Trophoblast cell (in vitro differentiated cells and primary cell): ENCODE measurements around the gene ZGPAT.
A peak's percentile ranks its signal among the peaks of the same experiment; 100 is the strongest.
"Not testable (repeated sequence)": the region's sequence is repeated elsewhere in the genome, so short reads cannot be mapped to it uniquely, and the experiment has no call there.

Experiments used
- DNase-seq, 2 donors: peaks; one replicate each; pipeline ENCODE4 v3.0.0-alpha.2; 2016
- H2AFZ ChIP-seq: 2 replicates; pipeline ENCODE4 v1.6.1; 2013; ENCODE audit warnings: low read length, moderate library complexity, mild to moderate bottlenecking; ENCODE audit not compliant: insufficient read depth, poor library complexity
- H2AK5ac ChIP-seq: 2 replicates; pipeline ENCODE4 v1.6.1; 2013; ENCODE audit warnings: mild to moderate bottlenecking, low read length
- H2BK120ac ChIP-seq: 2 replicates; pipeline ENCODE4 v1.6.1; 2013; ENCODE audit warnings: low read length, mild to moderate bottlenecking, moderate library complexity; ENCODE audit not compliant: insufficient read depth, poor library complexity
- H2BK12ac ChIP-seq: 2 replicates; pipeline ENCODE4 v1.6.1; 2013; ENCODE audit warnings: mild to moderate bottlenecking, low read length, moderate library complexity
- H2BK5ac ChIP-seq: 2 replicates; pipeline ENCODE4 v1.6.1; 2013; ENCODE audit warnings: low read length, low read depth, moderate library complexity, mild to moderate bottlenecking; ENCODE audit not compliant: poor library complexity
- H3K14ac ChIP-seq: 2 replicates; pipeline ENCODE4 v1.6.1; 2013; ENCODE audit warnings: mild to moderate bottlenecking, low read length
- H3K18ac ChIP-seq: 2 replicates; pipeline ENCODE4 v1.6.1; 2013; ENCODE audit warnings: mild to moderate bottlenecking, low read length
- H3K23ac ChIP-seq: 2 replicates; pipeline ENCODE4 v1.6.1; 2013; ENCODE audit warnings: low read length
- H3K27ac ChIP-seq: 2 replicates; pipeline ENCODE4 v1.5.1; 2013; ENCODE audit warnings: low read depth, mild to moderate bottlenecking, inconsistent platforms, low read length, moderate library complexity
- H3K27me3 ChIP-seq: 2 replicates; pipeline ENCODE4 v1.6.1; 2013; ENCODE audit warnings: inconsistent platforms, mild to moderate bottlenecking, low read length, moderate library complexity; ENCODE audit not compliant: insufficient read depth
- H3K36me3 ChIP-seq, 2 experiments: 1 replicate in 1 of 2; 2 replicates in 1 of 2; pipeline ENCODE4 v1.6.1; 2013; ENCODE audit warnings: low read length in 2 of 2, mild to moderate bottlenecking in 2 of 2, moderate library complexity in 1 of 2; ENCODE audit not compliant: insufficient read depth in 2 of 2, control insufficient read depth in 1 of 2
- H3K4ac ChIP-seq: 2 replicates; pipeline ENCODE4 v1.6.1; 2013; ENCODE audit warnings: low read depth, mild to moderate bottlenecking, low read length, moderate library complexity
- H3K4me1 ChIP-seq, 2 experiments: 1 replicate in 1 of 2; 2 replicates in 1 of 2; pipeline ENCODE4 v1.6.1; 2013; ENCODE audit warnings: low read length in 2 of 2, mild to moderate bottlenecking in 2 of 2, moderate library complexity in 1 of 2; ENCODE audit not compliant: insufficient read depth in 2 of 2, control insufficient read depth in 1 of 2
- H3K4me2 ChIP-seq: 2 replicates; pipeline ENCODE4 v1.6.1; 2013; ENCODE audit warnings: inconsistent platforms, mild to moderate bottlenecking, low read length, moderate library complexity
- H3K4me3 ChIP-seq: 2 replicates; pipeline ENCODE4 v1.5.1; 2013; ENCODE audit warnings: mild to moderate bottlenecking, low read depth, low read length, inconsistent platforms
- H3K79me1 ChIP-seq: one replicate; pipeline ENCODE4 v1.6.1; 2013; ENCODE audit warnings: low read length
- H3K79me2 ChIP-seq: 2 replicates; pipeline ENCODE4 v1.6.1; 2013; ENCODE audit warnings: low read length, mild to moderate bottlenecking; ENCODE audit not compliant: control insufficient read depth, insufficient read depth, poor library complexity
- H3K9ac ChIP-seq: 2 replicates; pipeline ENCODE4 v1.6.1; 2013; ENCODE audit warnings: mild to moderate bottlenecking, low read length
- H3K9me3 ChIP-seq: 2 replicates; pipeline ENCODE4 v1.6.1; 2013; ENCODE audit warnings: low read depth, mild to moderate bottlenecking, control low read depth, inconsistent platforms, low read length; ENCODE audit not compliant: insufficient read depth
- H4K12ac ChIP-seq: 2 replicates; pipeline ENCODE4 v1.6.1; 2013; ENCODE audit warnings: low read depth, mild to moderate bottlenecking, low read length, moderate library complexity
- H4K8ac ChIP-seq: 2 replicates; pipeline ENCODE4 v1.6.1; 2013; ENCODE audit warnings: low read depth, mild to moderate bottlenecking, low read length, moderate library complexity
- H4K91ac ChIP-seq: one replicate; pipeline ENCODE4 v1.6.1; 2013; ENCODE audit warnings: low read depth, mild to moderate bottlenecking, low read length, moderate library complexity
- WGBS: extraction: QIAGEN DNeasy Blood & Tissue Kit; methylation state at CpG from one replicate; pipeline ENCODE4 v1.1.7; 2013; ENCODE audit warnings: missing lambda C conversion rate; ENCODE audit not compliant: insufficient read length, insufficient coverage; ENCODE audit errors: extremely low coverage; 5-methylcytosine and 5-hydroxymethylcytosine counted together

Gene ZGPAT

GRCh38 chr20:63722967-63723622 lies 15.3 kb downstream of the ZGPAT start:
- not testable (repeated sequence) for H3K9ac ChIP-seq, H3K23ac ChIP-seq, DNase-seq, H2AK5ac ChIP-seq, H3K18ac ChIP-seq, H3K27me3 ChIP-seq, H2AFZ ChIP-seq, H3K14ac ChIP-seq, H2BK120ac ChIP-seq, H4K91ac ChIP-seq, H3K4me3 ChIP-seq, H3K4me2 ChIP-seq, H3K79me1 ChIP-seq, H3K4ac ChIP-seq, H3K9me3 ChIP-seq, H3K27ac ChIP-seq, H3K4me1 ChIP-seq, H3K79me2 ChIP-seq, H4K8ac ChIP-seq, H4K12ac ChIP-seq, H2BK12ac ChIP-seq, H2BK5ac ChIP-seq
- WGBS = no CpG with 5 or more reads among the region's 2 CpGs
- peaks cover 20 to 23% of the 10 kb centered on the region in 2 experiments for H3K36me3 ChIP-seq

GRCh38 chr20:63730189-63730733 lies 22.4 kb downstream of the ZGPAT start:
- not testable (repeated sequence) for H3K4me1 ChIP-seq, H3K4ac ChIP-seq, H2BK120ac ChIP-seq

DNA sequence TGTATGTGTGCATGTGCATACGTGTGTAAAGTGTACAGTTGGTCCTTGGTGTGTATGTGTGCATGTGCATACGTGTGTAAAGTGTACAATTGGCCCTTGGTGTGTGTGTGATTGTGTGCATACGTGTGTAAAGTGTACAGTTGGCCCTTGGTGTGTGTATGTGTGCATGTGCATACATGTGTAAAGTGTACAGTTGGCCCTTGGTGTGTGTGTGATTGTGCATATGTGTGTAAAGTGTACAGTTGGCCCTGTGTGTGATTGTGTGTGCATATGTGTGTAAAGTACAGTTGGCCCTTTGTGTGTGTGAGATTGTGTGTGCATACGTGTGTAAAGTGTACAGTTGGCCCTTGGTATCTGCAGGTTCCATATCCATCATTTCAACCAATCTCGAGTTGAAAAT lies 23.6 kb downstream of the ZGPAT start:
- H3K4ac ChIP-seq = no peak overlapping the region
- no peak overlapping the region for H3K4me3 ChIP-seq
- H3K9ac ChIP-seq = no peak overlapping the region
- no peak overlapping the region for H4K91ac ChIP-seq
- no peaks in the 10 kb centered on the region for H3K79me1 ChIP-seq
- no peak overlapping the region for H3K18ac ChIP-seq
- H2BK5ac ChIP-seq = no peak overlapping the region
- H3K36me3 ChIP-seq = peaks cover 37 to 43% of the 10 kb centered on the region in 2 experiments
- H3K4me1 ChIP-seq = no peaks in the 10 kb centered on the region
- no peak for DNase-seq
- WGBS = no CpG with 5 or more reads among the region's 5 CpGs
- H2AK5ac ChIP-seq = no peak overlapping the region
- H3K4me2 ChIP-seq = no peak overlapping the region
- peaks cover 8% of the 10 kb centered on the region for H3K9me3 ChIP-seq
- no peak overlapping the region for H2BK120ac ChIP-seq
- H3K23ac ChIP-seq = no peak overlapping the region
- no peak overlapping the region for H2AFZ ChIP-seq
- no peaks in the 10 kb centered on the region for H3K27me3 ChIP-seq
- H3K27ac ChIP-seq = no peak overlapping the region
- H3K79me2 ChIP-seq = no peaks in the 10 kb centered on the region
- no peak overlapping the region for H4K8ac ChIP-seq
- no peak overlapping the region for H2BK12ac ChIP-seq
- H4K12ac ChIP-seq = no peak overlapping the region
- no peak overlapping the region for H3K14ac ChIP-seq

More at GRCh38 chr20:63730189-63730733, 22.4 kb downstream of the ZGPAT start:
- not testable (repeated sequence) for H3K18ac ChIP-seq, DNase-seq, H3K9me3 ChIP-seq, H3K4me3 ChIP-seq, H3K27me3 ChIP-seq, H4K12ac ChIP-seq, H3K4me2 ChIP-seq, H3K79me1 ChIP-seq, H3K9ac ChIP-seq, H2AK5ac ChIP-seq, H3K79me2 ChIP-seq, H3K14ac ChIP-seq, H3K23ac ChIP-seq, H3K27ac ChIP-seq, H4K91ac ChIP-seq, H4K8ac ChIP-seq, H2AFZ ChIP-seq, H2BK5ac ChIP-seq, H2BK12ac ChIP-seq
- peaks cover 26 to 31% of the 10 kb centered on the region in 2 experiments for H3K36me3 ChIP-seq
- no CpG with 5 or more reads among the region's 18 CpGs for WGBS

DNA sequence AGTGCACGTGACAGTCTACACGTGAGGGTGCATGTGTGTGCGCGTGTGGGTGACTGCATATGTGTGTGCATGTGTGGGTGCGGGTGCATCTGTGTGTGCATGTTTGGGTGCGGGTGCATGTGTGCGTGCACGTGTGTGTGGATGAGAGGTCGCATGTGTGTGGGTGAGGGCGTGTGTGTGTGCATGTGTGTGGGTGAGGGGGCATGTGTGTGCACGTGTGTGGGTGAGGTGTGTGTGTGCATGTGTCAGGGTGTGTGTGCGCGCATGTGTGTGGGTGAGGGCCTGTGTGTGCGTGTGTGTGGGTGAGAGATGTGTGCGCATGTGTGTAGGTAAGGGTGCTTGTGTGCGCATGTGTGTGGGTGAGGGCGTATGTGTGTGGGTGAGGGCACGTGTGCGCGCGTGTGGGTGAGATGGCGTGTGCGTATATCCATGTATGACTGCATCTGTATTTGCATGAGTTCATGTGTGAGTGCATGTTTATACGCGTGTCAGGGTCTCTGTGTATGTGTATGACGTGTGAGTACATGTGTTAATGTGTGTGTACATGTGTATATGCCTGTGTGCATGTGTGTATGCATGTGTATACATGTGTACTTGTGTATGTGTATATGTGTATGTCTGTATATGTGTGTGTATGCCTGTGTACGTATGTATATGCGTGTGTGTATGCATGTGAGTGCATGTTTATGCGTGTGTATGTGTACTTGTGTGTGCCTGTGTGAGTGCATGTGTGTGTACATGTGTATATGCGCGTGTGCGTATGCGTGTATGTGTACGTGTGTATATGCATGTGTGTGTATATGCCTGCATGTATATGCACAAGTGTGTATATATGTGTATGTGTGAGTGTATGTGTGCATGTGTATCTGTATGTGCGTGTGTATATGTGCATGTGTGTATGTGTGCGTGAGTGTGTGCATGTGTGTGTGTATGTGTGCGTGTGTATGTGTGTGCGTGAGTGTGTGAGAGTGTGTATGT lies 24.6 kb downstream of the ZGPAT start:
- Histone ChIP-seq H3K79me2 (no peaks in the 10 kb centered on the region), H2BK5ac (no peak overlapping the region), H3K14ac (no peak overlapping the region), H3K4me3 (peak overlapping the region; percentile 49), H2BK12ac (no peak overlapping the region), H3K9me3 (peaks cover 8% of the 10 kb centered on the region), H2AK5ac (no peak overlapping the region), H3K79me1 (no peaks in the 10 kb centered on the region), H3K4me2 (no peak overlapping the region), H3K18ac (no peak overlapping the region), H2AFZ (no peak overlapping the region), H3K4me1 (no peaks in the 10 kb centered on the region), H2BK120ac (no peak overlapping the region), H3K36me3 (peaks cover 37 to 45% of the 10 kb centered on the region in 2 experiments), H4K8ac (no peak overlapping the region), H3K27me3 (no peaks in the 10 kb centered on the region), H3K4ac (no peak overlapping the region), H4K12ac (no peak overlapping the region), H3K23ac (peak overlapping the region; percentile 38), H4K91ac (no peak overlapping the region), H3K27ac (no peak overlapping the region), H3K9ac (no peak overlapping the region)
- 91% methylated on average over 10 of the region's 38 CpGs for WGBS
- no peak for DNase-seq
